ENCODE data around the gene THOC6. TPM values are rescaled to one million over a fixed set of nuclear protein-coding genes. Genes with fewer than 3 reads are reported as not detected.

The THOC6 gene
- total and polyA plus RNA-seq, 2 donors (not counting 3 experiments of a cell fraction or from before 2014, with no cell fraction given): 23.9 to 39.3 TPM

- no peak overlapping the region for H3K4me3 ChIP-seq (replicated peaks in 1 of 3; ENCODE audit: insufficient read depth in 1 of 3, low read depth in 1 of 3, low read length in 3 of 3)
- H3K79me2 ChIP-seq (ENCODE audit: control insufficient read depth, insufficient read depth, low read length): no peaks in the 10 kb centered on the region
- no peaks in the 10 kb centered on the region for H3K9me1 ChIP-seq (replicated peaks; ENCODE audit: control insufficient read depth, extremely low read depth, insufficient read depth, low read length)
- H3K9ac ChIP-seq (replicated peaks; ENCODE audit: extremely low read depth, insufficient read depth, low read length): no peak overlapping the region
- no peaks in the 10 kb centered on the region for H3K36me3 ChIP-seq (ENCODE audit: control insufficient read depth in 2 of 2, extremely low read depth in 1 of 2, insufficient read depth in 2 of 2, low read length in 2 of 2)
- POLR2A ChIA-PET: no interaction called here
- peaks cover 0 to 2% of the 10 kb centered on the region in 2 experiments for H3K27me3 ChIP-seq (ENCODE audit: control insufficient read depth in 2 of 2, insufficient read depth in 2 of 2, low read length in 2 of 2)
- DNase-seq (ENCODE audit: low read depth, low spot score) (no peak), FAIRE-seq (no peak)
- no peaks in the 10 kb centered on the region for H3K4me1 ChIP-seq (ENCODE audit: control insufficient read depth, extremely low read depth, insufficient read depth, low read length)
- no peaks in the 10 kb centered on the region for H4K20me1 ChIP-seq (replicated peaks; ENCODE audit: control insufficient read depth, extremely low read depth, insufficient read depth, low read length)
- no TSS peak for BruUV-seq (replicated peaks)
- TF ChIP-seq POLR2A (IDR thresholded peaks at IDR 0.05; ENCODE audit: low read depth, low read length) (no peak), EZH2 (IDR thresholded peaks at IDR 0.05; ENCODE audit: borderline replicate concordance, low read depth, low read length, severe bottlenecking) (no peak), CTCF (IDR thresholded peaks at IDR 0.05; ENCODE audit: extremely low read depth in 1 of 2, insufficient read depth in 1 of 2, low read depth in 1 of 2, low read length in 2 of 2) (no peak), GATA2 (IDR thresholded peaks at IDR 0.05; ENCODE audit: insufficient read depth, insufficient read length, low read depth, low read length) (no peak)
- H3K4me2 ChIP-seq (ENCODE audit: insufficient read depth, low read length): no peak overlapping the region
- intact Hi-C loops (cut with micrococcal nuclease) (no loop called here), dilution Hi-C loops (cut with MboI; ENCODE audit: extremely low pct_ligation_motif_present, low sequenced_read_pairs) (no loop called here)
- no peak overlapping the region for H3K27ac ChIP-seq (ENCODE audit: insufficient read depth, low read depth, low read length)
- CTCF ChIA-PET: no interaction called here
- no peak overlapping the region for H2AFZ ChIP-seq (ENCODE audit: low read depth, low read length)
- H3K9me3 ChIP-seq (replicated peaks; ENCODE audit: control insufficient read depth, insufficient read depth, low read length): no peaks in the 10 kb centered on the region
Observed at GRCh38 chr16:3074860-3075522, 51.2 kb downstream of the THOC6 start.

- H4K20me1 ChIP-seq (replicated peaks; ENCODE audit: control insufficient read depth, extremely low read depth, insufficient read depth, low read length): no peaks in the 10 kb centered on the region
- H3K9ac ChIP-seq (replicated peaks; ENCODE audit: extremely low read depth, insufficient read depth, low read length): no peak overlapping the region
- ChIA-PET CTCF (interaction anchor here (1.0 kb wide), 1 partner anchor 44 kb away, joined by 5 read pairs; no protein-coding TSS in a partner anchor), POLR2A (no interaction called here)
- H3K9me3 ChIP-seq (replicated peaks; ENCODE audit: control insufficient read depth, insufficient read depth, low read length): no peaks in the 10 kb centered on the region
- H3K27me3 ChIP-seq (ENCODE audit: control insufficient read depth in 2 of 2, insufficient read depth in 2 of 2, low read length in 2 of 2): peaks cover 0 to 2% of the 10 kb centered on the region in 2 experiments
- no peak overlapping the region for H2AFZ ChIP-seq (ENCODE audit: low read depth, low read length)
- no peak for FAIRE-seq
- no peak overlapping the region for H3K4me2 ChIP-seq (ENCODE audit: insufficient read depth, low read length)
- BruUV-seq (replicated peaks): no TSS peak
- H3K9me1 ChIP-seq (replicated peaks; ENCODE audit: control insufficient read depth, extremely low read depth, insufficient read depth, low read length): no peaks in the 10 kb centered on the region
- no peaks in the 10 kb centered on the region for H3K79me2 ChIP-seq (ENCODE audit: control insufficient read depth, insufficient read depth, low read length)
- H3K27ac ChIP-seq (ENCODE audit: insufficient read depth, low read depth, low read length): no peak overlapping the region
- H3K4me1 ChIP-seq (ENCODE audit: control insufficient read depth, extremely low read depth, insufficient read depth, low read length): no peaks in the 10 kb centered on the region
- H3K36me3 ChIP-seq (ENCODE audit: control insufficient read depth in 2 of 2, extremely low read depth in 1 of 2, insufficient read depth in 2 of 2, low read length in 2 of 2): no peaks in the 10 kb centered on the region
- dilution Hi-C loops (cut with MboI; ENCODE audit: extremely low pct_ligation_motif_present, low sequenced_read_pairs): no loop called here
- no peak overlapping the region for H3K4me3 ChIP-seq (replicated peaks in 1 of 3; ENCODE audit: insufficient read depth in 1 of 3, low read depth in 1 of 3, low read length in 3 of 3)
- DNase-seq (ENCODE audit: low read depth, low spot score): no peak
- intact Hi-C loops (cut with micrococcal nuclease): no loop called here
- TF ChIP-seq FOS (IDR thresholded peaks at IDR 0.05; ENCODE audit: borderline replicate concordance, insufficient read depth, low read length) (no peak), MAX (IDR thresholded peaks at IDR 0.05; ENCODE audit: insufficient read depth, insufficient read length) (no peak), POLR2AphosphoS5 (IDR thresholded peaks at IDR 0.05; ENCODE audit: insufficient read depth, low read depth, low read length) (no peak), CTCF (IDR thresholded peaks at IDR 0.05; ENCODE audit: extremely low read depth in 1 of 2, insufficient read depth in 1 of 2, low read depth in 1 of 2, low read length in 2 of 2) (no peak), POLR2A (IDR thresholded peaks at IDR 0.05; ENCODE audit: low read depth, low read length) (no peak)
Observed at GRCh38 chr16:3075523-3075915, 51.7 kb downstream of the THOC6 start.

All from endothelial cell of umbilical vein (primary cell).